ENCODE data around the gene ZFYVE28. TPM values are rescaled to one million over a fixed set of nuclear protein-coding genes. Genes with fewer than 3 reads are reported as not detected.

The ZFYVE28 gene
- total RNA-seq, 5 donors from 2014 or later (not counting 1 experiment from before 2014, with no cell fraction given): 33.4 to 56.2 (median 45.4) TPM

- peak overlapping the region; percentile 93 for H3K27ac ChIP-seq (ENCODE audit: low read length)
- Mint-ChIP-seq H3K27me3 (peaks cover 3 to 5% of the 10 kb centered on the region in 2 donors), H3K27ac (peak overlapping the region; percentile 91 to 95), H3K4me3 (peak overlapping the region; percentile 69 to 85 (median 78)), H3K4me1 (peaks cover 65 to 82% (median 78%) of the 10 kb centered on the region in 3 donors), H3K9me3 (no peaks in the 10 kb centered on the region), H3K36me3 (no peaks in the 10 kb centered on the region)
- H3K4me3 ChIP-seq (ENCODE audit: control insufficient read depth in 1 of 2, extremely low read depth in 1 of 2, low read length in 1 of 2): peak overlapping the region; percentile 42 to 58
- peak; percentile 61 to 69 (median 68) for ATAC-seq (replicated peaks in 1 of 4)
- no peaks in the 10 kb centered on the region for H3K36me3 ChIP-seq (ENCODE audit: control insufficient read depth in 2 of 2, extremely low read depth in 1 of 2, insufficient read depth in 1 of 2, low read length in 1 of 2)
- peaks cover 16 to 78% of the 10 kb centered on the region in 2 experiments for H3K4me1 ChIP-seq (ENCODE audit: control insufficient read depth in 1 of 2, extremely low read depth in 1 of 2, insufficient read depth in 2 of 2, low read length in 2 of 2)
- H3K9me3 ChIP-seq: no peaks in the 10 kb centered on the region
- ChIA-PET POLR2A (interaction anchor here in 1 of 2 donors (1.0 to 1.9 kb wide), 8 partner anchors 11 to 150 kb away, joined by 3 to 13 read pairs (median 5); partner anchors contain the start of genes FAM193A, MXD4 and RNF4), CTCF (interaction anchor here (0.6 to 2.5 kb wide), 14 partner anchors 10 to 193 kb away, joined by 3 to 17 read pairs (median 4); partner anchors contain the start of genes HAUS3 (in 1 of the 2), POLN (in 1 of the 2) and RNF4 (in 1 of the 2))
- DNase-seq: peak in 33 of 35 experiments; percentile 29 to 83 (median 70)
- WGBS (ENCODE audit: insufficient coverage): 0% methylated on average over 3 of the region's 5 CpGs
- peaks cover 0 to 16% of the 10 kb centered on the region in 2 experiments for H3K27me3 ChIP-seq (replicated peaks in 1 of 2; ENCODE audit: control insufficient read depth in 2 of 2, extremely low read depth in 1 of 2, insufficient read depth in 2 of 2, low read length in 1 of 2)
Observed at GRCh38 chr4:2412534-2412884, 5.9 kb downstream of the ZFYVE28 start.

- WGBS (ENCODE audit: insufficient coverage): 69% methylated on average over 10 of the region's 14 CpGs
- peaks cover 0 to 14% of the 10 kb centered on the region in 2 experiments for H3K27me3 ChIP-seq (replicated peaks in 1 of 2; ENCODE audit: control insufficient read depth in 2 of 2, extremely low read depth in 1 of 2, insufficient read depth in 2 of 2, low read length in 1 of 2)
- no peaks in the 10 kb centered on the region for H3K9me3 ChIP-seq
- Mint-ChIP-seq H3K27me3 (peaks cover 3 to 4% of the 10 kb centered on the region in 2 donors), H3K27ac (peak overlapping the region; percentile 91 to 95), H3K4me1 (peaks cover 67 to 85% (median 78%) of the 10 kb centered on the region in 3 donors), H3K36me3 (no peaks in the 10 kb centered on the region), H3K4me3 (peak overlapping the region; percentile 69 to 85 (median 78)), H3K9me3 (no peaks in the 10 kb centered on the region)
- peak overlapping the region in 1 of 2 donors; percentile 42 for H3K4me3 ChIP-seq (ENCODE audit: control insufficient read depth in 1 of 2, extremely low read depth in 1 of 2, low read length in 1 of 2)
- peak overlapping the region; percentile 93 for H3K27ac ChIP-seq (ENCODE audit: low read length)
- ATAC-seq (replicated peaks in 1 of 4) (no peak), DNase-seq (peak in 1 of 35 experiments; percentile 56)
- CTCF ChIA-PET: interaction anchor here in 1 of 2 donors (0.7 to 2.5 kb wide), 12 partner anchors 10 to 192 kb away, joined by 3 to 17 read pairs (median 4); partner anchors contain the start of genes HAUS3, POLN and RNF4
- POLR2A ChIA-PET: interaction anchor here in 1 of 2 donors (0.5 to 1.9 kb wide), 9 partner anchors 10 to 150 kb away, joined by 3 to 13 read pairs (median 5); partner anchors contain the start of genes FAM193A, MXD4 and RNF4
- H3K36me3 ChIP-seq (ENCODE audit: control insufficient read depth in 2 of 2, extremely low read depth in 1 of 2, insufficient read depth in 1 of 2, low read length in 1 of 2): no peaks in the 10 kb centered on the region
- H3K4me1 ChIP-seq (ENCODE audit: control insufficient read depth in 1 of 2, extremely low read depth in 1 of 2, insufficient read depth in 2 of 2, low read length in 2 of 2): peaks cover 14 to 74% of the 10 kb centered on the region in 2 experiments
Observed at GRCh38 chr4:2411786-2412510, 6.5 kb downstream of the ZFYVE28 start.

GRCh38 chr4:2409381-2409783, 9.1 kb downstream of the ZFYVE28 start:
- peaks cover 14 to 58% of the 10 kb centered on the region in 2 experiments for H3K4me1 ChIP-seq (ENCODE audit: control insufficient read depth in 1 of 2, extremely low read depth in 1 of 2, insufficient read depth in 2 of 2, low read length in 2 of 2)
- 100% methylated on average over 2 of the region's 14 CpGs for WGBS (ENCODE audit: insufficient coverage)
- no peak overlapping the region for H3K27ac ChIP-seq (ENCODE audit: low read length)
- Mint-ChIP-seq H3K4me3 (no peak overlapping the region), H3K36me3 (no peaks in the 10 kb centered on the region), H3K9me3 (no peaks in the 10 kb centered on the region), H3K4me1 (peaks cover 56 to 71% (median 67%) of the 10 kb centered on the region in 3 donors), H3K27me3 (no peaks in the 10 kb centered on the region), H3K27ac (no peak overlapping the region)
- DNase-seq: no peak
- no peak overlapping the region for H3K4me3 ChIP-seq (ENCODE audit: control insufficient read depth in 1 of 2, extremely low read depth in 1 of 2, low read length in 1 of 2)
- ATAC-seq (replicated peaks in 1 of 4): no peak
- ChIA-PET CTCF (no interaction called here), POLR2A (interaction anchor here in 1 of 2 donors (1.3 kb wide), 1 partner anchor 60 kb away, joined by 3 read pairs; the partner anchor contains the start of gene RNF4)
- no peaks in the 10 kb centered on the region for H3K36me3 ChIP-seq (ENCODE audit: control insufficient read depth in 2 of 2, extremely low read depth in 1 of 2, insufficient read depth in 1 of 2, low read length in 1 of 2)
- peaks cover 0 to 2% of the 10 kb centered on the region in 2 experiments for H3K27me3 ChIP-seq (replicated peaks in 1 of 2; ENCODE audit: control insufficient read depth in 2 of 2, extremely low read depth in 1 of 2, insufficient read depth in 2 of 2, low read length in 1 of 2)
- no peaks in the 10 kb centered on the region for H3K9me3 ChIP-seq

GRCh38 chr4:2408976-2409375, 9.5 kb downstream of the ZFYVE28 start:
- Mint-ChIP-seq H3K4me3 (no peak overlapping the region), H3K9me3 (no peaks in the 10 kb centered on the region), H3K27ac (no peak overlapping the region), H3K27me3 (no peaks in the 10 kb centered on the region), H3K4me1 (peaks cover 54 to 69% (median 66%) of the 10 kb centered on the region in 3 donors), H3K36me3 (no peaks in the 10 kb centered on the region)
- H3K4me1 ChIP-seq (ENCODE audit: control insufficient read depth in 1 of 2, extremely low read depth in 1 of 2, insufficient read depth in 2 of 2, low read length in 2 of 2): peaks cover 14 to 54% of the 10 kb centered on the region in 2 experiments
- H3K36me3 ChIP-seq (ENCODE audit: control insufficient read depth in 2 of 2, extremely low read depth in 1 of 2, insufficient read depth in 1 of 2, low read length in 1 of 2): no peaks in the 10 kb centered on the region
- H3K27ac ChIP-seq (ENCODE audit: low read length): no peak overlapping the region
- ATAC-seq (replicated peaks in 1 of 4): no peak
- WGBS (ENCODE audit: insufficient coverage): 100% methylated on average over 10 of the region's 10 CpGs
- CTCF ChIA-PET: interaction anchor here (0.5 to 0.6 kb wide), 2 partner anchors 12 to 31 kb away, joined by 3 to 4 read pairs; no protein-coding TSS in a partner anchor
- no peaks in the 10 kb centered on the region for H3K9me3 ChIP-seq
- no peak overlapping the region for H3K4me3 ChIP-seq (ENCODE audit: control insufficient read depth in 1 of 2, extremely low read depth in 1 of 2, low read length in 1 of 2)
- POLR2A ChIA-PET: interaction anchor here in 1 of 2 donors (1.3 kb wide), 1 partner anchor 60 kb away, joined by 3 read pairs; the partner anchor contains the start of gene RNF4
- peaks cover 0 to 2% of the 10 kb centered on the region in 2 experiments for H3K27me3 ChIP-seq (replicated peaks in 1 of 2; ENCODE audit: control insufficient read depth in 2 of 2, extremely low read depth in 1 of 2, insufficient read depth in 2 of 2, low read length in 1 of 2)
- no peak for DNase-seq

GRCh38 chr4:2408401-2408958, 10.0 kb downstream of the ZFYVE28 start:
- H3K4me1 ChIP-seq (ENCODE audit: control insufficient read depth in 1 of 2, extremely low read depth in 1 of 2, insufficient read depth in 2 of 2, low read length in 2 of 2): peaks cover 11 to 49% of the 10 kb centered on the region in 2 experiments
- no peak for ATAC-seq (replicated peaks in 1 of 4)
- ChIA-PET POLR2A (interaction anchor here in 1 of 2 donors (1.3 kb wide), 1 partner anchor 61 kb away, joined by 3 read pairs; the partner anchor contains the start of gene RNF4), CTCF (interaction anchor here (0.5 to 0.6 kb wide), 2 partner anchors 12 to 31 kb away, joined by 3 to 4 read pairs; no protein-coding TSS in a partner anchor)
- Mint-ChIP-seq H3K9me3 (no peaks in the 10 kb centered on the region), H3K27me3 (no peaks in the 10 kb centered on the region), H3K4me1 (peaks cover 49 to 64% (median 61%) of the 10 kb centered on the region in 3 donors), H3K4me3 (no peak overlapping the region), H3K27ac (peak overlapping the region in 1 of 2 donors; percentile 42), H3K36me3 (no peaks in the 10 kb centered on the region)
- peak in 1 of 35 experiments; percentile 9 for DNase-seq
- WGBS (ENCODE audit: insufficient coverage): 82% methylated on average over 12 of the region's 15 CpGs
- H3K4me3 ChIP-seq (ENCODE audit: control insufficient read depth in 1 of 2, extremely low read depth in 1 of 2, low read length in 1 of 2): no peak overlapping the region
- no peaks in the 10 kb centered on the region for H3K9me3 ChIP-seq
- peaks cover 0 to 2% of the 10 kb centered on the region in 2 experiments for H3K27me3 ChIP-seq (replicated peaks in 1 of 2; ENCODE audit: control insufficient read depth in 2 of 2, extremely low read depth in 1 of 2, insufficient read depth in 2 of 2, low read length in 1 of 2)
- H3K36me3 ChIP-seq (ENCODE audit: control insufficient read depth in 2 of 2, extremely low read depth in 1 of 2, insufficient read depth in 1 of 2, low read length in 1 of 2): no peaks in the 10 kb centered on the region
- no peak overlapping the region for H3K27ac ChIP-seq (ENCODE audit: low read length)

GRCh38 chr4:2407991-2408342, 10.5 kb downstream of the ZFYVE28 start:
- ChIA-PET POLR2A (no interaction called here), CTCF (no interaction called here)
- DNase-seq: no peak
- H3K9me3 ChIP-seq: no peaks in the 10 kb centered on the region
- H3K36me3 ChIP-seq (ENCODE audit: control insufficient read depth in 2 of 2, extremely low read depth in 1 of 2, insufficient read depth in 1 of 2, low read length in 1 of 2): no peaks in the 10 kb centered on the region
- no peak overlapping the region for H3K27ac ChIP-seq (ENCODE audit: low read length)
- peaks cover 9 to 46% of the 10 kb centered on the region in 2 experiments for H3K4me1 ChIP-seq (ENCODE audit: control insufficient read depth in 1 of 2, extremely low read depth in 1 of 2, insufficient read depth in 2 of 2, low read length in 2 of 2)
- H3K4me3 ChIP-seq (ENCODE audit: control insufficient read depth in 1 of 2, extremely low read depth in 1 of 2, low read length in 1 of 2): no peak overlapping the region
- H3K27ac Mint-ChIP-seq: peak overlapping the region; percentile 42 to 66
- H3K4me1 Mint-ChIP-seq: peaks cover 46 to 64% (median 58%) of the 10 kb centered on the region in 3 donors
- H3K27me3 ChIP-seq (replicated peaks in 1 of 2; ENCODE audit: control insufficient read depth in 2 of 2, extremely low read depth in 1 of 2, insufficient read depth in 2 of 2, low read length in 1 of 2): peaks cover 0 to 6% of the 10 kb centered on the region in 2 experiments
- no peaks in the 10 kb centered on the region for H3K9me3 Mint-ChIP-seq
- H3K4me3 Mint-ChIP-seq: no peak overlapping the region
- no peaks in the 10 kb centered on the region for H3K27me3 Mint-ChIP-seq
- no peaks in the 10 kb centered on the region for H3K36me3 Mint-ChIP-seq
- 100% methylated on average over 1 of the region's 3 CpGs for WGBS (ENCODE audit: insufficient coverage)
- no peak for ATAC-seq (replicated peaks in 1 of 4)
